Neural cell (in vitro differentiated cells): ENCODE data around the gene SUPT3H. TPM values are rescaled to one million over a fixed set of nuclear protein-coding genes. Genes with fewer than 3 reads are reported as not detected.

Experiments
- H2AFZ ChIP-seq: fragments of 200-600, 300-800 bp; sonication (generic), shearing (Covaris generic); 2 replicates; pipeline ENCODE4 v1.6.0; 2014; ENCODE audit warnings: low read depth, mild to moderate bottlenecking, antibody characterized with exemption, low read length, moderate library complexity
- H3F3A ChIP-seq: fragments of 200-600 bp; shearing (Covaris generic); 2 replicates; pipeline ENCODE4 v1.6.1; 2016; ENCODE audit warnings: mild to moderate bottlenecking, moderate library complexity, mixed read lengths, antibody characterized with exemption, low read length; ENCODE audit not compliant: insufficient read depth, poor library complexity, severe bottlenecking
- H3K27ac ChIP-seq: fragments of 200-600, 300-800 bp; sonication (generic), shearing (Covaris generic); 2 replicates; pipeline ENCODE4 v1.5.1; 2014; ENCODE audit warnings: mild to moderate bottlenecking, low read length, moderate library complexity
- H3K27me3 ChIP-seq: fragments of 300-800, 200-600 bp; sonication (generic), shearing (Covaris generic); 2 replicates; pipeline ENCODE4 v1.6.0; 2014; ENCODE audit warnings: mild to moderate bottlenecking, low read depth, low read length, moderate library complexity; ENCODE audit not compliant: insufficient read depth
- H3K36me3 ChIP-seq: fragments of 300-800, 200-600 bp; sonication (generic), shearing (Covaris generic); 2 replicates; pipeline ENCODE4 v1.5.1; 2014; ENCODE audit warnings: mild to moderate bottlenecking, antibody characterized with exemption, low read length, moderate library complexity; ENCODE audit not compliant: insufficient read depth
- H3K4me2 ChIP-seq: fragments of 300-800, 200-600 bp; sonication (generic), shearing (Covaris generic); 2 replicates; pipeline ENCODE4 v1.6.0; 2014; ENCODE audit warnings: mild to moderate bottlenecking, low read length
- H3K4me3 ChIP-seq: fragments of 300-800, 200-600 bp; sonication (generic), shearing (Covaris generic); 2 replicates; pipeline ENCODE4 v1.5.1; 2014; ENCODE audit warnings: mild to moderate bottlenecking, low read length, moderate library complexity
- H3K79me2 ChIP-seq: fragments of 200-600 bp; shearing (Covaris generic); replicated peaks from 2 replicates; pipeline ENCODE4 v1.6.0; 2014; ENCODE audit warnings: mild to moderate bottlenecking, low read length, moderate library complexity; ENCODE audit not compliant: insufficient read depth
- H3K9ac ChIP-seq: fragments of 300-800, 200-600 bp; sonication (generic), shearing (Covaris generic); 2 replicates; pipeline ENCODE4 v1.6.1; 2016; ENCODE audit warnings: mild to moderate bottlenecking, low read length, mixed read lengths
- H3K9me2 ChIP-seq: fragments of 200-600 bp; shearing (Covaris generic); 2 replicates; pipeline ENCODE4 v1.6.1; 2016; ENCODE audit warnings: mild to moderate bottlenecking, low read length, mixed read lengths; ENCODE audit not compliant: insufficient read depth
- H3K9me3 ChIP-seq: fragments of 200-600, 300-800 bp; sonication (generic), shearing (Covaris generic); 2 replicates; pipeline ENCODE4 v1.6.1; 2016; ENCODE audit warnings: mild to moderate bottlenecking, mixed run types, low read length, moderate library complexity, mixed read lengths
- H4K20me1 ChIP-seq: fragments of 200-600 bp; shearing (Covaris generic); 2 replicates; pipeline ENCODE4 v1.6.1; 2016; ENCODE audit warnings: mild to moderate bottlenecking, mixed run types; ENCODE audit not compliant: insufficient read depth
- CTCF ChIP-seq: fragments of 450-650 bp; IDR thresholded peaks from 2 replicates; pipeline ENCODE4 v1.5.1; 2014; ENCODE audit warnings: antibody characterized with exemption, mild to moderate bottlenecking, moderate library complexity; ENCODE audit not compliant: poor library complexity, severe bottlenecking
- EP300 ChIP-seq: fragments of 450-650 bp; conservative IDR thresholded peaks from 2 replicates; pipeline ENCODE4 v1.6.1; 2014; ENCODE audit warnings: antibody characterized with exemption, mild to moderate bottlenecking, moderate library complexity; ENCODE audit not compliant: poor library complexity, severe bottlenecking
- EZH2 ChIP-seq: fragments of 200-600, 300-800 bp; shearing (Covaris generic), sonication (generic); IDR thresholded peaks from 2 replicates; pipeline ENCODE4 v1.6.1; 2014; ENCODE audit warnings: antibody characterized with exemption, low read length, borderline replicate concordance, mild to moderate bottlenecking; ENCODE audit not compliant: insufficient read depth, poor library complexity, severe bottlenecking
- MXI1 ChIP-seq: fragments of 450-650 bp; conservative IDR thresholded peaks from 2 replicates; pipeline ENCODE4 v1.6.1; 2014; ENCODE audit warnings: antibody characterized with exemption, mild to moderate bottlenecking; ENCODE audit not compliant: poor library complexity, severe bottlenecking
- POLR2AphosphoS5 ChIP-seq: IDR thresholded peaks from 2 replicates; pipeline ENCODE4 v1.6.1; 2012
- RAD21 ChIP-seq: fragments of 450-650 bp; conservative IDR thresholded peaks from 2 replicates; pipeline ENCODE4 v1.6.1; 2014; ENCODE audit warnings: antibody characterized with exemption, mild to moderate bottlenecking, moderate library complexity
- REST ChIP-seq: IDR thresholded peaks from 2 replicates; pipeline ENCODE4 v1.6.1; 2012; ENCODE audit warnings: borderline replicate concordance
- SMC3 ChIP-seq: fragments of 450-650 bp; conservative IDR thresholded peaks from 2 replicates; pipeline ENCODE4 v1.6.1; 2014; ENCODE audit warnings: antibody characterized with exemption, mild to moderate bottlenecking, moderate library complexity; ENCODE audit not compliant: poor library complexity
- TAF1 ChIP-seq: IDR thresholded peaks from 2 replicates; pipeline ENCODE4 v1.6.1; 2012; ENCODE audit warnings: low read depth
- polyA plus RNA-seq: library from polyadenylated mRNA; depleted of rRNA; stranded (reverse); fragments of >200 nt; gene quantifications from 2 replicates; pipeline ENCODE4 v1.2.3, GENCODE V29; 2014

SUPT3H gene
- polyA plus RNA-seq, 1 donor from 2014 or later, result 6.8 TPM

GRCh38 chr6:44804546-44805159 is 573.1 kb downstream of the SUPT3H start:
- no peak overlapping the region for H3K4me3 ChIP-seq
- no peak overlapping the region for H3K9ac ChIP-seq
- H3K27me3 ChIP-seq, result no peaks in the 10 kb centered on the region
- H3K36me3 ChIP-seq, result no peaks in the 10 kb centered on the region
- H3F3A ChIP-seq, result no peaks in the 10 kb centered on the region
- no peak for TF ChIP-seq REST
- no peak for TF ChIP-seq EP300
- TF ChIP-seq RAD21, result no peak
- no peak for TF ChIP-seq POLR2AphosphoS5
- TF ChIP-seq EZH2, result no peak
- TF ChIP-seq TAF1, result no peak
- no peak for TF ChIP-seq SMC3
- TF ChIP-seq MXI1, result no peak
- H3K9me2 ChIP-seq, result no peaks in the 10 kb centered on the region
- no peak overlapping the region for H2AFZ ChIP-seq
- no peak overlapping the region for H3K4me2 ChIP-seq
- no peak overlapping the region for H3K27ac ChIP-seq
- H3K9me3 ChIP-seq, result no peaks in the 10 kb centered on the region
- H3K79me2 ChIP-seq, result no peaks in the 10 kb centered on the region
- H4K20me1 ChIP-seq, result no peaks in the 10 kb centered on the region

GRCh38 chr6:44804016-44804415 is 573.7 kb downstream of the SUPT3H start:
- H3K27me3 ChIP-seq, result no peaks in the 10 kb centered on the region
- no peaks in the 10 kb centered on the region for H3K9me3 ChIP-seq
- no peak overlapping the region for H3K9ac ChIP-seq
- H2AFZ ChIP-seq, result no peak overlapping the region
- no peaks in the 10 kb centered on the region for H3K9me2 ChIP-seq
- H3K27ac ChIP-seq, result no peak overlapping the region
- H3K4me3 ChIP-seq, result no peak overlapping the region
- H4K20me1 ChIP-seq, result no peaks in the 10 kb centered on the region
- H3F3A ChIP-seq, result no peaks in the 10 kb centered on the region
- H3K4me2 ChIP-seq, result no peak overlapping the region
- no peaks in the 10 kb centered on the region for H3K36me3 ChIP-seq
- TF ChIP-seq EP300 (no peak), MXI1 (no peak), POLR2AphosphoS5 (no peak), EZH2 (no peak), TAF1 (no peak)
- H3K79me2 ChIP-seq, result no peaks in the 10 kb centered on the region

- no peaks in the 10 kb centered on the region for H3K36me3 ChIP-seq
- H3K9ac ChIP-seq, result no peak overlapping the region
- no peaks in the 10 kb centered on the region for H3K79me2 ChIP-seq
- TF ChIP-seq MXI1, result no peak
- TF ChIP-seq EP300, result no peak
- TF ChIP-seq EZH2, result no peak
- TF ChIP-seq TAF1, result no peak
- no peak for TF ChIP-seq RAD21
- no peak for TF ChIP-seq SMC3
- no peak for TF ChIP-seq CTCF
- TF ChIP-seq POLR2AphosphoS5, result no peak
- TF ChIP-seq REST, result no peak
- no peaks in the 10 kb centered on the region for H4K20me1 ChIP-seq
- no peak overlapping the region for H3K27ac ChIP-seq
- no peaks in the 10 kb centered on the region for H3K9me2 ChIP-seq
- H3K27me3 ChIP-seq, result no peaks in the 10 kb centered on the region
- H3K9me3 ChIP-seq, result no peaks in the 10 kb centered on the region
- no peaks in the 10 kb centered on the region for H3F3A ChIP-seq
- no peak overlapping the region for H2AFZ ChIP-seq
- H3K4me3 ChIP-seq, result no peak overlapping the region
- no peak overlapping the region for H3K4me2 ChIP-seq
Measured at GRCh38 chr6:44800784-44801592, 576.7 kb downstream of the SUPT3H start.
